HG02981 (cell line): Measurements from ENCODE around the gene GPATCH11.

Experiments used
- ATAC-seq: cut with Tn5 transposase; IDR thresholded peaks from one replicate; pipeline ENCODE4 v1.9.1; 2021; ENCODE audit warnings: mild to moderate bottlenecking, moderate library complexity; ENCODE audit not compliant: unreplicated experiment

GPATCH11 gene

DNA sequence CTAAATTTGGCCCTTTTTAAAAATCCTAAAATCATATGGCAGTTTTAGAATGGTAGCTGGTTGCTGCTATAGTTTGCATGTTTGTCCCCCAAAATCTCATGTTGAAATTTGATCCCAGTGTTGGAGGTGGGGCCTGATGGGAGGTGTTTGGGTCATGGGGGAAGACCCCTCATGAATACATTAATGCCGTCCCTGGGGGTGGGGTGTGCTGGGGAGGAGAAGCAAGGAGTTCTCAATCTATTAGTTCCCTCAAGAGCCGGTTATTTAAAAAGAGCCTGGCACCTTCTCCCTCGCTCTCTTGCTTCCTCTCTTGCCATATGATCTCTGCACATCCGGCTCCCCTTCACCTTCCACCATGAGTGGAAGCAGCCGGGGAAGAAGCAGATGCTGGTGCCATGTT, 20.8 kb downstream of the GPATCH11 start:
- no peak for ATAC-seq

GRCh38 chr2:37109523-37109922, 25.2 kb downstream of the GPATCH11 start:
- no peak for ATAC-seq

GRCh38 chr2:37110306-37111212, 26.2 kb downstream of the GPATCH11 start:
- ATAC-seq, result no peak

GRCh38 chr2:37111958-37112357, 27.6 kb downstream of the GPATCH11 start:
- no peak for ATAC-seq

DNA sequence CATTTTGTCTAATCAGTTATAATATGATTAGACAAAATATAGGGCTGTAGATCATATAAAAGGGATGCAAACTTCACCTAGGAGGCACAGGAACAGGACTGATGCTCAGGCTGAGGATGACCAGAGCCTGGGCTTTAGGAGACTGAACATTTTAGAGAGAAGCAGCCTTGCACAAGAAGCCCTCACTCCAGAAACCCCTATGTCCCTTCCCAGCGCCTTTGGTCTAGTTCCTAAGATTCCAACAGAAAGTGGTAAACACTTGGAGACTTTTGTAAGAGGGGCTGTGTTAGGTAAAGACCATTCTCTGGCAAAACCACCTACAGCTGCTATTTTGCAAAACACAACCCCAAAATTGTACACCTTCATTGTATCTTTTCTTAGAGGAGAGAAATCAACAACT, 33.2 kb downstream of the GPATCH11 start:
- no peak for ATAC-seq

DNA sequence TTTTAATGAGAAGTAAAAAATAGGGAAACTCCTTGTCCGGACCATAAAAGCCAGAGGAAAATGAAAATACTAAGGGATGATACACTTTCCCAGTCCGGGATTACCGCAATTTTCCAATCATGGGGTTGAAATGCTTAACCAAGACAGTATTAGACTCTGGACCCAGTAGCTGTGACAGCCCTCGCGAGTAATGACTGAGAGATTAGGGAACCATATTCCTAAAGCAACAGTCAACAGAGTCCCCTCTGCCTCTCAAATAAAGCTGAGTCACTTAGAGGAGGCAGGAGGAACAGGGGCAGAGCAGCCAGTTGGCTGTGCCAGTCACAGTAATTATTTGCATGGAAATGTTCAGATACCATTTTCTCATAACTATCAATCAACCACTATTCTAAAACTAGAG, 34.8 kb downstream of the GPATCH11 start:
- no peak for ATAC-seq

- ATAC-seq, result no peak
Measured at GRCh38 chr2:37125416-37125815, 41.1 kb downstream of the GPATCH11 start.

- ATAC-seq, result no peak
Measured at GRCh38 chr2:37132914-37133313, 48.6 kb downstream of the GPATCH11 start.

- no peak for ATAC-seq
Measured at GRCh38 chr2:37142546-37142945, 58.2 kb downstream of the GPATCH11 start.

GRCh38 chr2:37143974-37144373, 59.7 kb downstream of the GPATCH11 start:
- no peak for ATAC-seq

DNA sequence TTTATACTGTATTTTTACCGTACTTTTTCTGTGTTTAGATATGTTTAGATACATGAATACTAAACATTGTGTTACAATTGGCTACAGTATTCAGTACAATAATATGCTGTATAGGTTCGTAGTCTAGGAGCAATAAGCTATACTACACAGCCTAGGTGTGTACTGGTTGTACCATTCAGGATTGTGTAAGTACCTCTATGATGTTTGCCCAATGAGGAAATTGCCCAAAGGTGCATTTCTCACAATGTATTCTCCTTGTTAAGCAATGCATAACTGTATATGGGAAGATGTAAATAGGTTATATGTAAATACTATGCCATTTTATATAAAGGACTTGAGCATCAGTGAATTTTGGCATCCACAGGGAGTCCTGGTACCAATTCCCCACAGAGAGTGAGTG, 61.7 kb downstream of the GPATCH11 start:
- ATAC-seq, result no peak

- no peak for ATAC-seq
Measured at GRCh38 chr2:37148325-37148724, 64.0 kb downstream of the GPATCH11 start.
